Mesothelial cell of epicardium (in vitro differentiated cells): ENCODE measurements around the gene RHBDD1. TPM values are rescaled to one million over a fixed set of nuclear protein-coding genes. Genes with fewer than 3 reads are reported as not detected.

Experiments used
- DNase-seq, 2 experiments: peaks; one replicate each; pipeline ENCODE4 v3.0.0; 2021; ENCODE audit warnings: low spot score in 2 of 2; ENCODE audit not compliant: unreplicated experiment in 2 of 2
- H3K27ac Mint-ChIP-seq: 2 replicates; pipeline ENCODE4 v1.8.0; 2021; ENCODE audit warnings: mixed read lengths
- H3K27me3 Mint-ChIP-seq: 2 replicates; pipeline ENCODE4 v1.8.0; 2021; ENCODE audit warnings: low read depth, mixed read lengths
- H3K36me3 Mint-ChIP-seq: 2 replicates; pipeline ENCODE4 v1.8.0; 2021; ENCODE audit warnings: mixed read lengths
- H3K4me1 Mint-ChIP-seq: 2 replicates; pipeline ENCODE4 v1.8.0; 2021; ENCODE audit warnings: mixed read lengths
- H3K4me3 Mint-ChIP-seq: 2 replicates; pipeline ENCODE4 v1.8.0; 2021; ENCODE audit warnings: mild to moderate bottlenecking, moderate library complexity, mixed read lengths
- H3K9me3 Mint-ChIP-seq: 2 replicates; pipeline ENCODE4 v1.8.0; 2021; ENCODE audit warnings: mixed read lengths
- total RNA-seq: library from RNA; stranded (reverse); gene quantifications from 3 replicates; pipeline ENCODE4 v1.2.1, GENCODE V29; 2021
- TF ChIP-seq, protein P1 (sequence below): fragments of 200-600 bp; sonication (generic); IDR thresholded peaks from one replicate; pipeline ENCODE4 v1.5.0; 2021; ENCODE audit warnings: antibody characterized with exemption; ENCODE audit not compliant: unreplicated experiment

RHBDD1 gene
- total RNA-seq, 1 donor from 2014 or later = 42.2 TPM

DNA sequence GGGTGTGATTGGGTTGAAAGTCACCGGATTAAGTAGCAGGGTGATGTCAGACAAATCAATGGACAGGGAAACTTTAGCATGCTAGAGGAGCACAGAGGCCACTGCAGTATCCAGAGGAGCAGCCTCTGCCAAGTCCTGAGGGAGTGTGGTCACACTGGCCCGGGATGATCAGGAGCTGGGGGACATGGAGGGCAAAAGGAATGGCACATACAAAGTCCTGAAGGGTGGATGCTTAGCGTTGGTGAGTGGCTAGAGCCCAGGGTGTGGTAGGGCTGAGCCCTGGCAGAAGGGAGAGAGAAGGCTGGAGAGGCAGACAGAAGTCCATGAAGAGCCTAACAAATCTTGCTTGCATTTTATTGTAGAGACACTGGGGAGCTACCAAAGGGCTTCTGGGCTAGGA is 58.9 kb downstream of the RHBDD1 start:
- H3K27ac Mint-ChIP-seq = no peak overlapping the region
- no peaks in the 10 kb centered on the region for H3K4me1 Mint-ChIP-seq
- no peak overlapping the region for H3K4me3 Mint-ChIP-seq
- peaks cover 5% of the 10 kb centered on the region for H3K36me3 Mint-ChIP-seq
- DNase-seq = no peak
- H3K9me3 Mint-ChIP-seq = peaks cover 5% of the 10 kb centered on the region
- TF ChIP-seq, protein P1, sequence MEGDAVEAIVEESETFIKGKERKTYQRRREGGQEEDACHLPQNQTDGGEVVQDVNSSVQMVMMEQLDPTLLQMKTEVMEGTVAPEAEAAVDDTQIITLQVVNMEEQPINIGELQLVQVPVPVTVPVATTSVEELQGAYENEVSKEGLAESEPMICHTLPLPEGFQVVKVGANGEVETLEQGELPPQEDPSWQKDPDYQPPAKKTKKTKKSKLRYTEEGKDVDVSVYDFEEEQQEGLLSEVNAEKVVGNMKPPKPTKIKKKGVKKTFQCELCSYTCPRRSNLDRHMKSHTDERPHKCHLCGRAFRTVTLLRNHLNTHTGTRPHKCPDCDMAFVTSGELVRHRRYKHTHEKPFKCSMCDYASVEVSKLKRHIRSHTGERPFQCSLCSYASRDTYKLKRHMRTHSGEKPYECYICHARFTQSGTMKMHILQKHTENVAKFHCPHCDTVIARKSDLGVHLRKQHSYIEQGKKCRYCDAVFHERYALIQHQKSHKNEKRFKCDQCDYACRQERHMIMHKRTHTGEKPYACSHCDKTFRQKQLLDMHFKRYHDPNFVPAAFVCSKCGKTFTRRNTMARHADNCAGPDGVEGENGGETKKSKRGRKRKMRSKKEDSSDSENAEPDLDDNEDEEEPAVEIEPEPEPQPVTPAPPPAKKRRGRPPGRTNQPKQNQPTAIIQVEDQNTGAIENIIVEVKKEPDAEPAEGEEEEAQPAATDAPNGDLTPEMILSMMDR = no peak
- H3K27me3 Mint-ChIP-seq = no peaks in the 10 kb centered on the region

GRCh38 chr2:226895579-226895978 is 59.7 kb downstream of the RHBDD1 start:
- TF ChIP-seq, protein P1 = no peak

GRCh38 chr2:226898121-226898520 is 62.3 kb downstream of the RHBDD1 start:
- TF ChIP-seq, protein P1 = no peak
- Mint-ChIP-seq H3K4me3 (no peak overlapping the region), H3K9me3 (peaks cover 5% of the 10 kb centered on the region), H3K27ac (no peak overlapping the region), H3K36me3 (peaks cover 5% of the 10 kb centered on the region), H3K27me3 (no peaks in the 10 kb centered on the region), H3K4me1 (no peaks in the 10 kb centered on the region)
- DNase-seq = no peak

More at GRCh38 chr2:226895579-226895978, 59.7 kb downstream of the RHBDD1 start:
- no peak overlapping the region for H3K27ac Mint-ChIP-seq
- peaks cover 5% of the 10 kb centered on the region for H3K36me3 Mint-ChIP-seq
- peaks cover 5% of the 10 kb centered on the region for H3K9me3 Mint-ChIP-seq
- H3K27me3 Mint-ChIP-seq = no peaks in the 10 kb centered on the region
- no peak overlapping the region for H3K4me3 Mint-ChIP-seq
- H3K4me1 Mint-ChIP-seq = no peaks in the 10 kb centered on the region
- no peak for DNase-seq

- DNase-seq = no peak
- Mint-ChIP-seq H3K4me1 (no peaks in the 10 kb centered on the region), H3K27me3 (no peaks in the 10 kb centered on the region), H3K27ac (no peak overlapping the region), H3K4me3 (no peak overlapping the region), H3K9me3 (peaks cover 5% of the 10 kb centered on the region), H3K36me3 (peaks cover 5% of the 10 kb centered on the region)
- TF ChIP-seq, protein P1 = no peak
These were observed 63.0 kb downstream of the RHBDD1 start for GRCh38 chr2:226898897-226899296.

- no peaks in the 10 kb centered on the region for H3K4me1 Mint-ChIP-seq
- TF ChIP-seq, protein P1 = no peak
- no peaks in the 10 kb centered on the region for H3K27me3 Mint-ChIP-seq
- no peak for DNase-seq
- H3K36me3 Mint-ChIP-seq = peaks cover 1% of the 10 kb centered on the region
- H3K4me3 Mint-ChIP-seq = no peak overlapping the region
- peaks cover 2% of the 10 kb centered on the region for H3K9me3 Mint-ChIP-seq
- H3K27ac Mint-ChIP-seq = no peak overlapping the region
These were observed 66.5 kb downstream of the RHBDD1 start for GRCh38 chr2:226902041-226902966.
